HG03066 (cell line): ENCODE data around the gene PHRF1.

ENCODE experiments used
- ATAC-seq: cut with Tn5 transposase; IDR thresholded peaks from one replicate; pipeline ENCODE4 v1.9.1; 2021; ENCODE audit warnings: low read depth; ENCODE audit not compliant: unreplicated experiment

PHRF1 gene

DNA sequence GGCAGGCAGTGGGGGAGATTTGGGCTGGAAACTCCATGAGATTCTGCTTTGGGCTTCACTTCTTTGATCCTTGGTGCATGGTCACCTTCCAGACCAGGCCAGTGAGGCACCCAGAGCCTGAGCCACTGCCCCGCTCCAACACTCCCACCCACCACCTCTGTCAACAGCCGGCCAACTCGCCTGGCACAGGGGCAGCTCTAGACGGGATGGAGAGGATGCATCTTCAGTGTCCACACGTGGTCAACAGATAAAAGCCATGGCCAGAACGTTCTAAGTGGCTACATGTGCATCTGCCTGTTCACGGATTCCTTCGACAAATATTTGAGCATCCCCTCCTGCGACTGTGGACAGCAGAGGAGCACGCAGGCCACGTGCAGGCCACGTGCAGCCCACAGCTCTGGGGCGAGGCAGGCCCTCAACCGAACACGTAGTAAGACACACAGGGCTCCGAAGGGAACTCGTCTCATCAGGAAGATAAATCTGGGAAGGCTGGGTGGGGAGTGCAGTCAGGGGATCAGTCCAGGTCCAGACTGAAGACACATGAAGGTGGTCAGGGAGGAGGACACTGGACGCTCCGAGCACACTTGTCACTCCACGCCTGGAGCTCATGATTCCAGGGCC is 37.7 kb upstream of the PHRF1 start:
- ATAC-seq: no peak

DNA sequence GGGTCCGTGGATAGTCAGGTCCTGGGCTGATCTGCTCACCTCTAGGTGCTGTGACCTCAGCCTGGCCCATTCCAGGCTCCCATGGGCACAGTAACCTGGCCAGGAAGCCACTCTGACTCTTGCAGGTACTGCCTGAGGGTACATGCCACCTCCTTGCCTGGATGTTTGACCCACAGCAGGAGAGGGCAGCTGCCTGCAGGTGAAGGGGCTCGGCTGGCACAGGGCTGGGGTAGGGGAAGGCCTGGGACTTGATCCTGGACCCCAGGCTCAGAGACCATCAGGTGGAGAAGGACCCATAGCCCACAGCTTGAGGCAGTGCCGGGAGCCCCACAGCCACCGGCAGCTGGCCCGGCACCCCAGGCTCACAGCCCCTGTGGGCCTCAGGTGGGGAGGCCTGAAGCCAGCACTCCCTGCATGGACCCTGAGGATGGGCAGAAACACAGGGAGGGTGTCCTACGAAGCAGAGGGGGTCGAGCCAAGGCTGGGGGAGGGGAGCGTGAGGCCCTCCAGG is 36.2 kb upstream of the PHRF1 start:
- no peak for ATAC-seq

DNA sequence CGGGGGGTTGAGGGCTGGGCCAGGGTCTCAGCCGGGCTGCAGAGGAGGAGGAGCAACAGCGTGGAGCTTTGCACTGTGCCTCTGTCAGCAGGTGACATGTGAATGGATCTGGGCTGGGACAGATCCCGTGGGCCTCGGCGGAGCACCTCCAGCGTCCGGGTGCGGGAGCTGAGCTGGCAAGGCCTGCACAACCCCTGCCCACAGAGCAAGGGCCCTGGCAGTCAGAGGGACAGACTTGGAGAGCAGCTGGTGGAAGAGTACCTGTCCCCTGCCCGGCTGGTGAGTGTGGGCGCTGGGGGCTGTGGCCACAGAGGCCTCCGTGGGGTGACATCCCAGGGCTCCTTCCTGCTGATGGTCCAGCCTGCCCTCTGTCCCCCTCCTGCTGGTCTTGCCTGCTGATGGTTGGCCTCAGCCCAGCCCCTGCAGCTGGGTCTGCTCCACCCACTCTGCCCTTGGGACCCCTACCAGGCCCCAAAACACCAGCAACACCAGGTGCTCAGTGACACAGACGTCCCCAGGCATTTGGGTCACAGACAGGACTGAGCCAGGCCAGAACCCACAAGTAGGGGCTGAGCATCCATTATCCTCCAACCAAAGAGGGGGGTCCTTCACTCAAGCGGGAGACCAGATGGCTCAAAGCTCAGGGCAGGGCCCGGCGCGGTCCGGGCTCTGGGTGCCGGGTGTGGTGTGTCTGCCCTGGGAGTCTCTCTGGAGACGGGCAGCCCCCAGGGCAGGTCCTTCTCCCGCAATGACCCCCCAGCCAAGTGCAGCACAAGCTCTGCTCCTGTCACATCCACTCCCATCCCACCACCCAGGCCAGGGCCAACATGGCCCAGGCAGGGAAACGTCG is 35.5 kb upstream of the PHRF1 start:
- ATAC-seq: no peak

- no peak for ATAC-seq
Measured at GRCh38 chr11:541433-541885, 34.8 kb upstream of the PHRF1 start.

- ATAC-seq: no peak
Measured at GRCh38 chr11:544817-545166, 31.5 kb upstream of the PHRF1 start.

DNA sequence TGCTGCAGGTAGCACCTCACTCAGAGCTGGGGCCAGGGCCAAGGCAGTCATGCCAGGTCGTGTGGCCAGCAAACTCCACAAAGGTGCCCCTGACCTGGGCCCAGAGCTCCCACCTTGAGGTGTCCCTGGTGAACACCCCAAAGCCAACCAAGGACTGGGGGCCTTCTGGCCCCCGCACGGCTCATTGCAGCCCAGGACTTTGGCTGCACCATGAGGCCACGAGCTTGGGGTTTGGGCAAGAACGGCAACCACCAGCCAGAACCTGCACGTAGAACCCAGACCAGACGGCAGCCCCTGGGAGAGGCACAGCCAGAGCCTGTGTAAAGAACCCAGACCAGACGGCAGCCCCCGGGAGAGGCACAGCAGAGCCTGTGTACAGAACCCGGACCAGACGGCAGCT is 31.1 kb upstream of the PHRF1 start:
- ATAC-seq: no peak

GRCh38 chr11:548700-549603 is 27.3 kb upstream of the PHRF1 start:
- ATAC-seq: no peak

DNA sequence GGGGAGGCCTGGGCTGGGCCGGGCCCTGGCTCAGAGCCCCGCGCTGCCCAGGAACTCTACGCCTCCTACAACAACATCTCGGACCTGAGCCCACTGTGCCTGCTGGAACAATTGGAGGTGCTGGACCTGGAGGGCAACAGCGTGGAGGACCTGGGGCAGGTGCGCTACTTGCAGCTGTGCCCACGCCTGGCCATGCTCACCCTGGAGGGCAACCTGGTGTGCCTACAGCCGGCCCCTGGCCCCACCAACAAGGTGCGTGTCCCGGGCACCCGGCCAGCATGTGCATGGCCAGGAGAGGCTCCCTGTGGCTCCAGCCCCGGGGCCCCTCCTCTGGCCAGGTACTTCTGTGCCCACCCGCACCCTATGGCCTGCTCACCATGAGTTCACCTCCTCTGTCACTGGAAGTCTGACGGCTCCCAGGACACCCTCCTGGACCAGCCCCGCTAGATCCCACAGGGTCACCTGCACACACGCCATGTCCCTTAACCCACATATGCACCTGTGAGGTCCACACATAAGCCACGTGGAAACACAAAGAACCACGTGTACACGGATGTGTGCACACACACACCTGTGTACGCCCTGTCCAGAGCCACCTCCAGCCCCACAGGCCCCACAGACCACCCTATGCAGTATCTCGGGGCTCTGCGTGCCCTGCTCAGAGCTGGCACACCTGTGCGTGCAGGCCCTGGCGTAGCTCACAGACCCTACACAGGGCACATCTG is 26.1 kb upstream of the PHRF1 start:
- ATAC-seq: no peak

- ATAC-seq: no peak
Measured at GRCh38 chr11:550746-551085, 25.6 kb upstream of the PHRF1 start.

GRCh38 chr11:551131-551530 is 25.1 kb upstream of the PHRF1 start:
- no peak for ATAC-seq

DNA sequence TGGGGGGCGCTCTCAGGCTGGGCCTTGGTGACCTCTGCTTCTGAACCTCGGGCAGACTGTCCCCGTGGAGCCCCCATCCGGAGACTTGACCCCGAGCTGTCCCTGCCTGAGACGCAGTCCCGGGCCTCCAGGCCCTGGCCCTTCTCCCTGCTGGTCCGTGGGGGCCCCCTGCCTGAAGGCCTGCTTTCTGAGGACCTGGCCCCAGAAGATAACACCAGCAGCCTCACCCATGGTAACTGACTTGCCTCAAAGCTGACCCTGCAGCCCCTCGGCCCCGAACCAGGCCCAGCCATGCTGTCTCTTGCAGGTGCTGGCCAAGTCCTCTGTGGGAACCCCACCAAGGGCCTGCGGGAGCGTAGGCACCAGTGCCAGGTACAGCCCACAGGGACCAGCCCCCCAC is 24.7 kb upstream of the PHRF1 start:
- no peak for ATAC-seq

DNA sequence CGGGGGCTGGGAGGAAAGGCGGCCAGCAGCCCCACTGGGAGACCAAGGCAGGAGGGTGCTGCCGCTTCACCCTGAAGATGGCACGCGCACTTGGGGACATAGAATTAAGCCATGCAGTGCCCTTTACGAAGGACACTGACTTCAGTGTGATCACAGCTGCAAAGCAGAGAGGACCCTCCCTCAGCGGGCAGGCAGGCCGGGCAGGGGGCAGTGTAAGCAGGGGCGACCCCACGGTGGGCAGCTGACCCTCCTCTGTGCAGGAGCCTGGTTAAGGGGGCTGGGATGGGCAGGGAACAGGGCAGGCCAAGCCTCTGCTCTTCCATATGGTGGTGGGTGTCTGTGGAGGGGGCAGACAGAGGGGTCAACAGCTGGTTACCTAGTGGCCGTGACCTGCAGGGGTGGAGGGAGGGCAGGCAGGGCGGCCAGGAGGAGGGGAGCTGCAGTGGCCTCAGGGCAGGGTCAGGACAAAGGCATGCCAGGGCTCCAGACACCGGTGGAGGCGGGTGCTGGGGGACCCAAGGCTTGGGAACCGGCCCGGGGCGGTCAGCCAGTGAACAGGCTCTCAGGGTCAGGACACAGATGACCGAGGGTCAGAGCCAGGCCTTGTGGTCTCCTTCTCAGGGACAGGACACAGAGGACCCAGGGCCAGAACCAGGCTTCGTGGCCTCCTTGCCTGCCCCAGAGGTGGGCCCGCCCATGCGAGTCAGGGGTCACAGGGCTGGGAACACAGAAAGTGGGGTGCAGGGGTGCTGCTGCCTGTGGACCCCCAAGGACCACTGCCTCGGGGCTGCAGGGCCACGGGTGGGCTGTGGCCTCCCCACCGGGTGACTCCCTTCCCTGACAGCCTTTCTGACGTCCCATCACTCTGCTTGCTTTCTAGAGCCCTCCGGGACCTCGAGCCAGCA is 22.9 kb upstream of the PHRF1 start:
- no peak for ATAC-seq

DNA sequence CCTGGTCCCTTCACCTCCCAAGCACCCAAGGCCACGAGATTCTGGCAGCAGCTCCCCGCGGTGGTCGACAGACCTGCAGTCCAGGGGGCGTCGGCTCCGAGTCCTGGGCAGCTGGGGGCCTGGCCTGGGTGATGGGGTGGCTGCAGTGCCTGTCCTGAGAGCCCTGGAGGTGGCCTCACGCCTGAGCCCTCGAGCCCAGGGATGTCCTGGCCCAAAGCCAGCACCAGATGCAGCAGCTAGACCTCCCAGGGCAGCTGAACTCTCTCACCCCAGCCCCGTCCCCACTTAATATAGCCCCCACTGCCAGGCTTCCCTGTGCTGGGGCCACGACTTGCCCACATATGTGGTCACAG is 22.3 kb upstream of the PHRF1 start:
- ATAC-seq: no peak

GRCh38 chr11:554428-555226 is 21.6 kb upstream of the PHRF1 start:
- no peak for ATAC-seq

DNA sequence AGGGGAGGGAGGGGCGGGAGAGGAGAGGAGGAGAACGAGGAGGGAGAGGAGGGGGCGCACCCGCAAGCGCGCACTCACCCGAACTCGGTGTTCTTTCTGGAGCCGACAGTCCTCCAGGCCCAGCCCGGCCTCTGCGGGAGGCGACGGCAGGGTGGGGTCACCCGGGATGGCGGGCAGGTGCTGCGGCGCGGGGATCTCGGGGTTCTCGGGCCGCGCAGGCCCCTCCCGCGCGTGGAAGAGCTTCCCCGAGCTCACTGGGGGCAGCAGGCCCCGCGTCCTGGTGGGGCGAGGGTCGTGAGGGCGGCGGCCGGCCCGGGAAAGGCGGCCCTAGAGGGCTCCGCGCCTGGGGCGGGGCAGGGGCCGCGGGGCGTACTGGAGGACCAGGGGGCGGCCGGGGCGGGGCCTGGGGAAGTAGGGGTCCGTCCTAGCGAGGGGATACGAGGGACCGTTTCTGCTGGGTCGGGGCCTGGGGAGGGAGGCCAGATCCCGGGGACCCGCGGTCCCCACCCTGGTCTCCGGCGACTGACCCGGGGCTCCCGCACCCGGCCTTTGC is 21.0 kb upstream of the PHRF1 start:
- no peak for ATAC-seq

DNA sequence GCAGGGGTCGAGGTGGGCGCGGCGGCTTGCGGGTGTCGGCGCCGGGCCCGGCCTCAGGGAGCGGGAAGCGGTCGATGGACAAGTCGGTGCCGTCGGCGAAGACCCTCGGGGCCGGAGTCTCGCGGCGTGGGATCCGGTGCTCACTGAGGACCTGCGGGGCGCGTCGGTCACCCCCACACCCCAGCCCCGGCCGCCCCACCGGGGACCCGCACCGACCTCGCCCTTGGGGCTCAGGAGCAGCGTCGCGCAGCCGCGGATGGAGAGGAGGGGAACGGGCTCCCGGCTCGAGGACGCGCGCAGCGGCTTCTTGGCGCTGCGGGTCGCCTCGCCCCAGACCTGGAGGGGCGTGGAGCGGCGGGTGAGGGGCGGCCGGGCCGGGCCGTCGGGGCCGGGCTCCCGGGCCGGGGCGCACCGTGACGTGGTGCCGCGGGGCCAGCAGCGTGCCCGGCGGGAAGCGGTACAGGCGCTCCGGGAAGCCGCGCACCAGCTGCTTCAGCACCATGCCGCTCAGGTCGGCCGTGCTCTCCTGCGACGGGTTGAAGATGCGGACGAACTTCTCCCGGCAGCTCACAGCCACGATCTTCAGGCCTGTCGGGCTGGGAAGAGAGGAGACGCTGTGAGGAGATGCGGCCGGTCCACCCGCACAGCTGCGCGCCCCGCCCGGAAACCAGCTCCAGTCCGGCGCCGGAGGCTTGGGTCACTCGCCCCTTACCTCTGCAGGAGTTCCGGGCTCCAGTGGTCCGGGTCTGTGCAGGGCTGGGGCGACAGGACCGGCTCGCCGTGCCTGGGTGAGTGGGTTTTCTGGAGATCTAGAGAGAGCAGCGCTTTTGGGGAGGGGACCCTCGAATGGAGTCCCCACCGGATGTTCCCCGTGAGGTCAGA is 20.2 kb upstream of the PHRF1 start:
- ATAC-seq: no peak

DNA sequence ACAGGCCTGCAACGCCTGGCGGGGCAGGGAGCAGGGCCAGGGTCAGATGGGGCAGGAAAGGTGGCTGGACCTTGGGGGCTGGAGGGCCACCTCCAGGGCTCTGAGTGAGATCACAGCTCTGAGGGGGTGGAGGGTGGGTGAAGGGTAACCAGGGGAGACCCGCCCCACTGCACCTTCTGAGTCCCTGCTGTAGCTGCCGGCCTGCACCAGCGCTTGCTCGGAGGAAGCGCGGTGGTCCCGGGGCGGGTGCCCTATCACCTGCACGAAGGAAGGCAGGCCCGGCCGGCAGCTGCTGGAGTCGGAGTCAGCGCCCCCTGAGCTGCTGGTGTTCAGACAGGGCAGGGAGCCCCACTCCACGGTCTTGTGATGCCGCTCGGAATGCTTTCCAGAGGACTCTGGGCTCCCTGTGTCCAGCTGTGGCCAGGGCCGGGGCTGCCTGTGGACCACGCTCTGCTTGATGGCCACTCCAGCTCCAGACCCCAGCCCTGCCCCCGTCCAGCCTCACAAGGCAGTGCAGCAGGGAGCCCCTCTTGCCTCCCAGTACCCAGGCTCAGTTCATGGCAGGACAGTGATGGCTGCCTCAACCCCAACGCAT is 19.5 kb upstream of the PHRF1 start:
- ATAC-seq: no peak
